Stimulated activated memory B cell treated with anti-CD40 and anti-IgM and Interleukin-4, amounts not matched to agents 10 μg/mL and 1 μg/mL and 100 μg/mL, for 72 hours (primary cell): ENCODE measurements around the gene SGK1.
"Not testable (repeated sequence)": the region's sequence is repeated elsewhere in the genome, so short reads cannot be mapped to it uniquely, and the experiment has no call there.

Experiments used
- ATAC-seq: fragments of 150-1000 bp; cut with Tn5 transposase; 2 replicates; pipeline ENCODE4 v1.10.0; 2021
- H3K27ac Mint-ChIP-seq: one replicate; pipeline ENCODE4 v1.8.0; 2022; ENCODE audit warnings: mild to moderate bottlenecking, mixed read lengths
- H3K27me3 Mint-ChIP-seq: one replicate; pipeline ENCODE4 v1.8.0; 2022; ENCODE audit warnings: mixed read lengths
- H3K36me3 Mint-ChIP-seq: one replicate; pipeline ENCODE4 v1.8.0; 2022; ENCODE audit warnings: mixed read lengths
- H3K4me1 Mint-ChIP-seq: one replicate; pipeline ENCODE4 v1.8.0; 2022; ENCODE audit warnings: mixed read lengths
- H3K4me3 Mint-ChIP-seq: one replicate; pipeline ENCODE4 v1.8.0; 2022; ENCODE audit warnings: mild to moderate bottlenecking, moderate library complexity, mixed read lengths
- H3K9me3 Mint-ChIP-seq: one replicate; pipeline ENCODE4 v1.8.0; 2022; ENCODE audit warnings: mixed read lengths

SGK1 gene

DNA sequence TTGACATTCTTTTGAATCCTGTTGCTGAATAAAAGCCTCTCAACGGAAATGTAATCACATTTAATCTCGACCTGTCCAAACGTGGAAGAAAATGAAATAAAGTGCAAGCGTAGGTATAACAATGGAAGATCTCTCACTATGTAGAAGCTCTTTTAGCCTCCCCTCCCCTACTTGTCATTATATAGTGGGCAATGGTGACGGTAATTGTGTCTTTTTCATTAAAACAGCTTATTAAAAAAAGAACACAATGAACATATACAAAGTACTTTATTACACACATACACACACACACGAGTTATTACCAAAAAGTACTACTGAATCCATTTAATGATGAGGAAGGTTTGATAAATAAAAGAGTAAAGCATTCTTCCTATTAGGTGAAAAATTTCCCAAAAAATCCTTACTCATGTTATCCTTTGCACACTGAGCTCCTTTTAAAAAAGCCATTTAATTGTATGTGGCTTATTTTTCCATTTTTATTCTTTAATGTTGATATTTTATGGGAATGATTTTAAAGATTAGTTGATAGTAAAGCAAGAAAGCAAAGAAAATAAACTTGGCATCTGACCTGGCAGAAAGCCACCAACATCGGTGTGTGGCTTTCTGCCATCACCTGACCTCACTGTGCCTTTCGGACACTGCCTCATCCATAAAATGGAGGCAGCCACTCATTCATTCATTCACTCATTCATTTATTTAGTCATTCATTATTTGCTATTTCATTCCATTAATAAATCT is 493 bp upstream of the SGK1 start:
- ATAC-seq = no peak
- peaks cover 11% of the 10 kb centered on the region for H3K9me3 Mint-ChIP-seq
- peaks cover 14% of the 10 kb centered on the region for H3K4me1 Mint-ChIP-seq
- H3K4me3 Mint-ChIP-seq = peak overlapping the region; percentile 82
- H3K27ac Mint-ChIP-seq = no peak overlapping the region
- H3K36me3 Mint-ChIP-seq = no peaks in the 10 kb centered on the region
- peaks cover 22% of the 10 kb centered on the region for H3K27me3 Mint-ChIP-seq

DNA sequence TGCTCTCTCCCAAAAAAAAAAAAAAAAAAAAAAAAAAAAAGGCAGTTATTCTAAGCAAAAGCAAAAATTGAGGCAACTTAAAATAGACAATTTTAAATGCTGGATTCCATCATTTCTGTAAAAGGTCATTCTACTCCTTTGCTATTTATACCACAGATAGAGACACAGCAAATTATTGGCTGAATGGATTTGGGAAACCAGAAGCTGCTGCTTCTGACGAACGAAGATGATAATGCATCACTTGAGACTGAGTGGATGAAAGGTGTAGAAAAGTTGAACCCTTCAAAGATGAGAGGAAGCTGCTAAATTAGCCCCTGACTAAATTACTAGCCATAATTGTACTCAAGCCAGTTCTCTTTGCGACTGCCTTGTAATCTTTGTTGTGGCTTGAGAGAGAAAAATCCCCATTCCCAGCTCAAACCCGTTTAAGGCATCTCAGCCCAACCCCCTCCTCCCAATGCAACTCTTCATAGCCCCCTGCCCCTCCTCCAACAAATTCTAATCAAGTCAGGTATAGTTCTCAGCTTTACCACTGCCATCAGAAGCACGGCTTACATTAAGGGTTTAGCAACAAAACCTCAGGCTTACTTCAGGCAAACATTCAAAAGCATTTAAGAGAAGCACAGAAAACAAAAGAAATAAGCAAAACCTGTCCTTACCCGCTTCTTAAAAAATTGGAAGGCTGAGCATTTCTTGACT is 1.0 kb downstream of the SGK1 start:
- Mint-ChIP-seq H3K36me3 (no peaks in the 10 kb centered on the region), H3K4me1 (peaks cover 18% of the 10 kb centered on the region), H3K27ac (no peak overlapping the region), H3K27me3 (peaks cover 22% of the 10 kb centered on the region), H3K4me3 (no peak overlapping the region), H3K9me3 (peaks cover 11% of the 10 kb centered on the region)
- ATAC-seq = no peak

- H3K9me3 Mint-ChIP-seq = peaks cover 11% of the 10 kb centered on the region
- peaks cover 22% of the 10 kb centered on the region for H3K27me3 Mint-ChIP-seq
- no peak overlapping the region for H3K27ac Mint-ChIP-seq
- H3K36me3 Mint-ChIP-seq = no peaks in the 10 kb centered on the region
- H3K4me3 Mint-ChIP-seq = no peak overlapping the region
- peaks cover 18% of the 10 kb centered on the region for H3K4me1 Mint-ChIP-seq
- ATAC-seq = no peak
These were observed 1.9 kb downstream of the SGK1 start for GRCh38 chr6:134315974-134316441.

- no peak overlapping the region for H3K4me3 Mint-ChIP-seq
- peaks cover 18% of the 10 kb centered on the region for H3K4me1 Mint-ChIP-seq
- H3K36me3 Mint-ChIP-seq = no peaks in the 10 kb centered on the region
- H3K27me3 Mint-ChIP-seq = peaks cover 22% of the 10 kb centered on the region
- H3K27ac Mint-ChIP-seq = no peak overlapping the region
- H3K9me3 Mint-ChIP-seq = peaks cover 6% of the 10 kb centered on the region
- no peak for ATAC-seq
These were observed 2.7 kb downstream of the SGK1 start for GRCh38 chr6:134315189-134315588.

- Mint-ChIP-seq H3K4me1 (peaks cover 18% of the 10 kb centered on the region), H3K4me3 (no peak overlapping the region), H3K27ac (no peak overlapping the region), H3K36me3 (no peaks in the 10 kb centered on the region), H3K27me3 (peaks cover 22% of the 10 kb centered on the region), H3K9me3 (no peaks in the 10 kb centered on the region)
- no peak for ATAC-seq
These were observed 3.7 kb downstream of the SGK1 start for GRCh38 chr6:134314006-134314821.

- peaks cover 6% of the 10 kb centered on the region for H3K4me1 Mint-ChIP-seq
These were observed 5.8 kb downstream of the SGK1 start for GRCh38 chr6:134312038-134312660.

GRCh38 chr6:134310817-134311216 is 7.1 kb downstream of the SGK1 start:
- ATAC-seq = no peak
- Mint-ChIP-seq H3K36me3 (no peaks in the 10 kb centered on the region), H3K27ac (no peak overlapping the region), H3K27me3 (no peaks in the 10 kb centered on the region), H3K9me3 (no peaks in the 10 kb centered on the region), H3K4me3 (no peak overlapping the region), H3K4me1 (peaks cover 5% of the 10 kb centered on the region)

More at GRCh38 chr6:134312038-134312660, 5.8 kb downstream of the SGK1 start:
- ATAC-seq = no peak
- Mint-ChIP-seq H3K4me3 (no peak overlapping the region), H3K27ac (no peak overlapping the region), H3K36me3 (no peaks in the 10 kb centered on the region), H3K27me3 (peaks cover 2% of the 10 kb centered on the region), H3K9me3 (no peaks in the 10 kb centered on the region)

DNA sequence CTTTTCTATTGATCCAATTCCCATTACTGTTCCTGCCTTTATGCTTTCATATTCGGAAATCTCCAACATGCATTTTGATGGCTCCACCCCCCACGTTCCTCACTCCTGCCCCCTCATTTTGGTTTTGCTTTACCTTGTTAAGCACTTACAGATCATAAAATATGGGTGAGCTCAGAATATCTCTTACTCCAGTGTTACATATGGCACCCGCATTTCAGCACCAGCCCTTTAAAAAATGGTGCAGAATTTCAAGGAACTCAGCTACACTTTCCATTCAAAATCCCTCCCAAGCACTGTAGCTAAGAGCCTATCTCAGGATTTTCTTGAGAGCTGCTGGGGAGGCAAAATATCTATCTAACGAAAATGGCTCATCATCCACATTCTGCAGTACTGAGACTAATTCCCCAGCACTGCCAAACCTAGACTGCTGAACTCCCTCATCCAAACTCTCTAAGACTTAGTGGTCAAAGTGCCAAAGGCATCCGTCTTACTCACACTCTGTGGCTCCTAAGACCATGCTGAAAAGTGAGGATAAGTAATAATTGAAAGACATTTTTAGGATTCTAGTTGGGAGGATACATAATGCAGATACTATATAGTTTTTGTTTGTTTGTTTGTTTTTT is 7.8 kb downstream of the SGK1 start:
- no peaks in the 10 kb centered on the region for H3K27me3 Mint-ChIP-seq
- H3K4me1 Mint-ChIP-seq = peaks cover 5% of the 10 kb centered on the region
- no peak overlapping the region for H3K4me3 Mint-ChIP-seq
- H3K9me3 Mint-ChIP-seq = no peaks in the 10 kb centered on the region
- H3K36me3 Mint-ChIP-seq = no peaks in the 10 kb centered on the region
- no peak for ATAC-seq
- H3K27ac Mint-ChIP-seq = no peak overlapping the region

- Mint-ChIP-seq H3K9me3 (no peaks in the 10 kb centered on the region), H3K27me3 (no peaks in the 10 kb centered on the region), H3K27ac (no peak overlapping the region), H3K4me1 (peaks cover 5% of the 10 kb centered on the region), H3K36me3 (no peaks in the 10 kb centered on the region), H3K4me3 (no peak overlapping the region)
- ATAC-seq = no peak
These were observed 8.7 kb downstream of the SGK1 start for GRCh38 chr6:134309227-134309626.

DNA sequence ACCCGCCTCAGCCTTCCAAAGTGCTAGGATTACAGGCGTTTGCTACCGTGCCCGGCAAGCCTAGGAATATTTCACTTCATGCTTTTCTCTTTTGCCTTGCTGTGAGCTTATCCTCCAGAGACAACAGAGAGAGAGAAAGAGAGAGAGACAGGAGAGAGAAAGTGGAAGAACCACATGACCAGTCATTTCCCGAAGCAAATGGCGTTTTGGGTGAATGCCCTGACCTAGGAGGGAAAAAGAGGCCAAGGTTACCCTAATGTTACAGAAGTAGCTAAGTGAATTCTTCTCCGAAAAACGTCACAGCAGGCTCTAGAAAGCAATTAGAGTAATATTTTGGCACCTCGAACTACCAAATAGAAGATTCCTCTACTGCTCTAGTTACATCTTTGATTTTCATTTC is 9.1 kb downstream of the SGK1 start:
- no peak overlapping the region for H3K4me3 Mint-ChIP-seq
- no peaks in the 10 kb centered on the region for H3K27me3 Mint-ChIP-seq
- ATAC-seq = no peak
- H3K4me1 Mint-ChIP-seq = peaks cover 5% of the 10 kb centered on the region
- H3K27ac Mint-ChIP-seq = no peak overlapping the region
- no peaks in the 10 kb centered on the region for H3K36me3 Mint-ChIP-seq
- no peaks in the 10 kb centered on the region for H3K9me3 Mint-ChIP-seq

DNA sequence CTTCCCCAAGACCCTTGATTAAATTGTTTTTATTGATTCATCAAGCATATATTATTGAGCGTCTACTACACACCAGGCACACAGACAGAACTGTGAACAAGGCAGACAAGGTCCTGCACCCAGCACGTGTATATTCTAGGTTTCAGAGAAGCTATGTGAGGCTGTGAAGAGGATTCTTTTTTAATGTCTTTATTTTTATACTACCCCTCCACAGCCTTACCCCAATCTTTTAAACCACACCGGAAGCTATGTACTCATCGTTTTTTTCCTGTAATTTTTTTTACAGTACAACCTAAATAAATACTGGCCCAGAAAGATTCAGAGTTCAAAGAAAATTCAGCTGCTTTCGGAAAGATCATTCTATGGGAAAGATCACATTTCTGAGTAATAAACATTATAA is 10.0 kb downstream of the SGK1 start:
- H3K9me3 Mint-ChIP-seq = no peaks in the 10 kb centered on the region
- no peaks in the 10 kb centered on the region for H3K4me1 Mint-ChIP-seq
- no peaks in the 10 kb centered on the region for H3K27me3 Mint-ChIP-seq
- no peak overlapping the region for H3K27ac Mint-ChIP-seq
- no peak overlapping the region for H3K4me3 Mint-ChIP-seq
- H3K36me3 Mint-ChIP-seq = no peaks in the 10 kb centered on the region
- ATAC-seq = no peak

GRCh38 chr6:134307075-134307474 is 10.8 kb downstream of the SGK1 start:
- Mint-ChIP-seq H3K4me3 (no peak overlapping the region), H3K27ac (no peak overlapping the region), H3K4me1 (no peaks in the 10 kb centered on the region), H3K36me3 (no peaks in the 10 kb centered on the region), H3K27me3 (no peaks in the 10 kb centered on the region), H3K9me3 (no peaks in the 10 kb centered on the region)
- ATAC-seq = no peak

- not testable (repeated sequence) for ATAC-seq, H3K9me3 Mint-ChIP-seq, H3K4me1 Mint-ChIP-seq, H3K27me3 Mint-ChIP-seq, H3K36me3 Mint-ChIP-seq, H3K4me3 Mint-ChIP-seq
- peak overlapping the region; percentile 8 for H3K27ac Mint-ChIP-seq
These were observed 13.5 kb downstream of the SGK1 start for GRCh38 chr6:134304381-134304780.

GRCh38 chr6:134303891-134304290 is 14.0 kb downstream of the SGK1 start:
- ATAC-seq = no peak
- Mint-ChIP-seq H3K27ac (no peak overlapping the region), H3K36me3 (no peaks in the 10 kb centered on the region), H3K9me3 (peaks cover 3% of the 10 kb centered on the region), H3K4me3 (no peak overlapping the region), H3K27me3 (no peaks in the 10 kb centered on the region), H3K4me1 (peaks cover 5% of the 10 kb centered on the region)

GRCh38 chr6:134299236-134299635 is 18.7 kb downstream of the SGK1 start:
- H3K4me3 Mint-ChIP-seq = no peak overlapping the region

More at GRCh38 chr6:134299236-134299635, 18.7 kb downstream of the SGK1 start:
- no peaks in the 10 kb centered on the region for H3K36me3 Mint-ChIP-seq
- peaks cover 21% of the 10 kb centered on the region for H3K4me1 Mint-ChIP-seq
- no peak overlapping the region for H3K27ac Mint-ChIP-seq
- ATAC-seq = no peak
- H3K27me3 Mint-ChIP-seq = no peaks in the 10 kb centered on the region
- peaks cover 3% of the 10 kb centered on the region for H3K9me3 Mint-ChIP-seq
